Measurements from ENCODE around the gene EDEM2.
"Not testable (repeated sequence)": the region's sequence is repeated elsewhere in the genome, so short reads cannot be mapped to it uniquely, and the experiment has no call there.

DNA sequence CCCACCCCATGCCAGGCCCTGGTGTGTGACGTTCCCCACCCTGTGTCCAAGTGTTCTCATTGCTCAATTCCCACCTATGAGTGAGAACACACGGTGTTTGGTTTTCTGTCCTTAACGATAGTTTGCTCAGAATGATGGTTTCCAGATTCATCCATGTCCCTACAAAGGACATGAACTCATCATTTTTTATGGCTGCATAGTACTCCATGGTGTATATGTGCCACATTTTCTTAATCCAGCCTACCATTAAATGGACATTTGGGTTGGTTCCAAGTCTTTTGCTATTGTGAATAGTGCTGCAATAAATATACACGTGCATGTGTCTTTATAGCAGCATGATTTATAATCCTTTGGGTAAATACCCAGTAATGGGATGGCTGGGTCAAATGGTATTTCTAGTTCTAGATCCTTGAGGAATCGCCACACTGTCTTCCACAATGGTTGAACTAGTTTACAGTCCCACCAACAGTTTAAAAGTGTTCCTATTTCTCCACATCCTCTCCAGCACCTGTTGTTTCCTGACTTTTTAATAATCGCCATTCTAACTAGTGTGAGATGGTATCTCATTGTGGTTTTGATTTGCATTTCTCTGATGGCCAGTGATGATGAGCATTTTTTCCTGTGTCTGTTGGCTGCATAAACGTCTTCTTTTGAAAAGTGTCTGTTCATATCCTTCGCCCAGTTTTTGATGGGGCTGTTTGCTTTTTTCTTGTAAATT lies 75.5 kb downstream of the EDEM2 start:
- TF ChIP-seq, protein P1, sequence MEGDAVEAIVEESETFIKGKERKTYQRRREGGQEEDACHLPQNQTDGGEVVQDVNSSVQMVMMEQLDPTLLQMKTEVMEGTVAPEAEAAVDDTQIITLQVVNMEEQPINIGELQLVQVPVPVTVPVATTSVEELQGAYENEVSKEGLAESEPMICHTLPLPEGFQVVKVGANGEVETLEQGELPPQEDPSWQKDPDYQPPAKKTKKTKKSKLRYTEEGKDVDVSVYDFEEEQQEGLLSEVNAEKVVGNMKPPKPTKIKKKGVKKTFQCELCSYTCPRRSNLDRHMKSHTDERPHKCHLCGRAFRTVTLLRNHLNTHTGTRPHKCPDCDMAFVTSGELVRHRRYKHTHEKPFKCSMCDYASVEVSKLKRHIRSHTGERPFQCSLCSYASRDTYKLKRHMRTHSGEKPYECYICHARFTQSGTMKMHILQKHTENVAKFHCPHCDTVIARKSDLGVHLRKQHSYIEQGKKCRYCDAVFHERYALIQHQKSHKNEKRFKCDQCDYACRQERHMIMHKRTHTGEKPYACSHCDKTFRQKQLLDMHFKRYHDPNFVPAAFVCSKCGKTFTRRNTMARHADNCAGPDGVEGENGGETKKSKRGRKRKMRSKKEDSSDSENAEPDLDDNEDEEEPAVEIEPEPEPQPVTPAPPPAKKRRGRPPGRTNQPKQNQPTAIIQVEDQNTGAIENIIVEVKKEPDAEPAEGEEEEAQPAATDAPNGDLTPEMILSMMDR (IDR thresholded peaks at IDR 0.05; ENCODE audit: insufficient read depth, low read depth, low read length): not testable (repeated sequence)
- not testable (repeated sequence) for TF ChIP-seq EZH2 (IDR thresholded peaks at IDR 0.05; ENCODE audit: insufficient read depth, low read length)
